COLO668 (cell line): ENCODE measurements around the gene NCDN.
"Not testable (repeated sequence)": the region's sequence is repeated elsewhere in the genome, so short reads cannot be mapped to it uniquely, and the experiment has no call there.

Experiments used
- DNase-seq: peaks from one replicate; lab custom pipeline; 2025; ENCODE audit not compliant: unreplicated experiment; lab: John Stamatoyannopoulos, UW

The NCDN gene

GRCh38 chr1:35568975-35569395 is 11.4 kb downstream of the NCDN start:
- DNase-seq = peak; percentile 76

DNA sequence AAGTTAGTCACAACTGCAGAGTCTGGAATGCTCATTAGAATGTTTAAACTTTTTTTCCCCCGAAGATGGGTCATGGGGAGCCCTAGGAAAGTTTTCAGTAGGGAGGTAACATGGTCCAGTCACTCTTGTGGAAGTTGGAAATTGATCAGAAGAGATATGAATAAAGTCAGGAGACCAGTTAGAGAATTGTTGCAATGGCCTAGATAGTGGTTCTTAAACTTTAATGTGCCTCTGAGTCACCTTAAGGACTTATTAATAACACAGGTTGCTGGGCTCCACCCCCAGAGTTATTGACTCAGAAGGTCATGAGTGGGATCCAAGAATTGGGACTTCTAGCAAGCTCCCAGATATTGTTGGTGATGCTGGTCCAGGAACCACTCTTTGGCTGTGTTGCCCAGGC is 12.3 kb downstream of the NCDN start:
- no peak for DNase-seq

- DNase-seq = no peak
Observed at GRCh38 chr1:35570589-35571137, 13.1 kb downstream of the NCDN start.

- DNase-seq = no peak
Observed at GRCh38 chr1:35571263-35571662, 13.7 kb downstream of the NCDN start.

- DNase-seq = no peak
Observed at GRCh38 chr1:35572296-35572695, 14.7 kb downstream of the NCDN start.

- peak; percentile 64 for DNase-seq
Observed at GRCh38 chr1:35573198-35574124, 15.9 kb downstream of the NCDN start, which contains the start of gene TFAP2E. TFAP2E (plus strand) TSS chr1:35573314; CDS start chr1:35573578, 264 bp downstream.

- DNase-seq = no peak
Observed at GRCh38 chr1:35574125-35574654, 16.6 kb downstream of the NCDN start.

DNA sequence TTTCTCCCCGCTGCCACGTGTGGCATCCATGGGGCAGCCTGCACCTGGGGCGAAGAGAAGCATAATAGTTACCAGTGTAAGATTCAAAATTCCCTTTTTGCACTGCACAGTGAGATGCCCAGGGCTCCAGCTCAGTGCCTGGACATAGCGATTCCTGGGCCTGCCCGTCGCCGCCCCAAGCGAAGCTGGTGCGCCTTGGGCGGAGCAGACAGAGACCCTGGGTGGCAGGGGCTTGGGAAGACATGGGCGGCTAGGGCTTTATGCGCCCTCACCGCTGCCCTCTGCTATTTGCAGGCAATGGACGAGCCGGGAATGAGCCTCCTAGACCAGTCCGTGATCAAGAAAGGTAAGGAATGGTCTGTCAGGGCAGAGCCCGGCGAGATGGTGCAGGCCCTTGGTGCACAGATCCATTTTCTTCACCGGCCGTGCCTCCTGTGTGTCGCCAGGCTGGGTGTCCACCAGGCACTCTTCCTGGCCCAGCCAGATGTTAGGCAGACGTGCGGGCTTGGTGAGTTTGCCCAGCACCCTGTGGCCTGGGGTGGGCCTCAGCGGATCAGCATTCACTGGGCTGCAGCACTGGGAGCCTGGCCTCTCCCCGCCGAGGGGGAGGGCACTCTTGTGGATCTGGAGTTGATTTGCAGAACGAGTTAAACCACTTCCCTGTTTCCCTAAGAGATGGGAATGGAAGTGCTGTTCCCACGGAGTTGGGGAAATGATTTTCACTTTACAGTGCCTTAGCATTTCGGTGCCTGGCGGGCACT is 17.2 kb downstream of the NCDN start:
- DNase-seq = no peak

DNA sequence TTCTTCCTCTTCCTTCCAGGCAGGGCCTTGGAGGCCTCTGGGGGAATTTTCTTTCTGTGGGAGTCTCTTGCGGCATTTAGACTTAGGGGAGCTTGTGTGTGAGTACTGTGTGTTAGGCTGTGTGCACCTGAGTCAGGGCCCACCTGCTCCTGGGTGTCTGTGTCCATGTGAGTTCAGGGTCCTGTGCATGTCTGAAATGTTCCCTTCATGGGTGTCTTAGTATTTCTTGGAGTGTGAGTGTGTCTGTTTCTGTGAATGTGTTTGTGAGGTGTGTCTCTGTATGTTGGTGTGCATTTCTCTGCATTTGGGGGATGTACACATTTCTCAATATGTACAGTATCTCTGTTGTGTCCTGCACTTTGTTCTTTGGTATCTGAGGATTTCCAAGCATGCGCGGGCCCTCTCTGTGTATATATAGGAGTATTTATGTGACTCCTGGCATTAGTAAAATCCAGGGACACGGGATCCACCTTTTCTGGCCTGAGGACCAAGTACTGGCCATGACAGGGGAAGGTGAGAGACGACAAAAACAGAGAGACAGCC is 17.9 kb downstream of the NCDN start:
- DNase-seq = no peak

- DNase-seq = no peak
Observed at GRCh38 chr1:35576061-35576765, 18.6 kb downstream of the NCDN start.

DNA sequence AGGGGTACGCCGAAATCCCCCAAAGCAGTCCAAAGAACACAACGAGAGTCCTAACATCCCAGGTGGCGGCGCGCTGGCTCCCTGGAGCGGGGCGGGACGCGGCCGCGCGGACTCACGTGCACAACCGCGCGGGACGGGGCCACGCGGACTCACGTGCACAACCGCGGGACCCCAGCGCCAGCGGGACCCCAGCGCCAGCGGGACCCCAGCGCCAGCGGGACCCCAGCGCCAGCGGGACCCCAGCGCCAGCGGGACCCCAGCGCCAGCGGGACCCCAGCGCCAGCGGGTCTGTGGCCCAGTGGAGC is 19.1 kb downstream of the NCDN start:
- DNase-seq = not testable (repeated sequence)

DNA sequence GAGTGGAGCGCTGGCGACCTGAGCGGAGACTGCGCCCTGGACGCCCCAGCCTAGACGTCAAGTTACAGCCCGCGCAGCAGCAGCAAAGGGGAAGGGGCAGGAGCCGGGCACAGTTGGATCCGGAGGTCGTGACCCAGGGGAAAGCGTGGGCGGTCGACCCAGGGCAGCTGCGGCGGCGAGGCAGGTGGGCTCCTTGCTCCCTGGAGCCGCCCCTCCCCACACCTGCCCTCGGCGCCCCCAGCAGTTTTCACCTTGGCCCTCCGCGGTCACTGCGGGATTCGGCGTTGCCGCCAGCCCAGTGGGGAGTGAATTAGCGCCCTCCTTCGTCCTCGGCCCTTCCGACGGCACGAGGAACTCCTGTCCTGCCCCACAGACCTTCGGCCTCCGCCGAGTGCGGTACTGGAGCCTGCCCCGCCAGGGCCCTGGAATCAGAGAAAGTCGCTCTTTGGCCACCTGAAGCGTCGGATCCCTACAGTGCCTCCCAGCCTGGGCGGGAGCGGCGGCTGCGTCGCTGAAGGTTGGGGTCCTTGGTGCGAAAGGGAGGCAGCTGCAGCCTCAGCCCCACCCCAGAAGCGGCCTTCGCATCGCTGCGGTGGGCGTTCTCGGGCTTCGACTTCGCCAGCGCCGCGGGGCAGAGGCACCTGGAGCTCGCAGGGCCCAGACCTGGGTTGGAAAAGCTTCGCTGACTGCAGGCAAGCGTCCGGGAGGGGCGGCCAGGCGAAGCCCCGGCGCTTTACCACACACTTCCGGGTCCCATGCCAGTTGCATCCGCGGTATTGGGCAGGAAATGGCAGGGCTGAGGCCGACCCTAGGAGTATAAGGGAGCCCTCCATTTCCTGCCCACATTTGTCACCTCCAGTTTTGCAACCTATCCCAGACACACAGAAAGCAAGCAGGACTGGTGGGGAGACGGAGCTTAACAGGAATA is 19.7 kb downstream of the NCDN start:
- DNase-seq = no peak

DNA sequence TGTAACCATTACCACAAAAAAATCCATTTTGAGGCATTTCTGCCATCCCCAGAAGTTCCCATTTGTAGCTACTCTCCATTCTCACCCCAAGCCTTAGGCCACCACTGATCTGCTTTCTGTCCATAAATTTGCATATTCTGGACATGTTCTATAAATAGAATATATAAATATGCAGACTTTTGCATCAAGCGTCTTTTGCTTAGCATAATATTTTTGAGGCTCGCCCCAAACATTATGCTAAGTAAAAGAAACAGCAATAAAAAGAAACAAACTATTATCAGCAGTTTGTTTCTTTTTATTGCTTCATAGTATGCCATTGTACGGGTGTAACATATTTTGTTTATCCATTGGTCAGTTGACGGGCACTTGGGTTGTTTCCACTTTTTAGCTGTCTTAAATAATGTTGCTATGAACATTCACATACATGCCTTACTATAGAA is 23.4 kb downstream of the NCDN start:
- no peak for DNase-seq

GRCh38 chr1:35581621-35582020 is 24.0 kb downstream of the NCDN start:
- not testable (repeated sequence) for DNase-seq

- no peak for DNase-seq
Observed at GRCh38 chr1:35585281-35585680, 27.7 kb downstream of the NCDN start.

DNA sequence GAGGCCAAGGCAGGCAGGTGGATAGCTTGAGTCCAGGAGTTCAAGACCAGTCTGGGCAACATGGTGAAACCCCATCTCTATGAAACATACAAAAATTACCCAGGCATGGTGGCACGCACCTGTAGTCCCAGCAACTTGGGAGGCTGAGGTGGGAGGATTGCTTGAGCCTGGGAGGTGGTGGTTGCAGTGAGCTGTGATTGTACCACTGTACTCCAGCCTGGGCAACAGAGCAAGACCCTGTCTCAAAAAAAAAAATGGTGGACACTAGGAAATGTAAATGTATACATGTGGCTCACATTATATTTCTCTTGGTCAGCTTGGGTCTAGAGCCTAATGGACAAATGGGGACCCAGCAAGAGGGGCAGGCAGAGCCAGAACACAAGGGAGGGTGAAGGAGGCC is 28.2 kb downstream of the NCDN start:
- not testable (repeated sequence) for DNase-seq

DNA sequence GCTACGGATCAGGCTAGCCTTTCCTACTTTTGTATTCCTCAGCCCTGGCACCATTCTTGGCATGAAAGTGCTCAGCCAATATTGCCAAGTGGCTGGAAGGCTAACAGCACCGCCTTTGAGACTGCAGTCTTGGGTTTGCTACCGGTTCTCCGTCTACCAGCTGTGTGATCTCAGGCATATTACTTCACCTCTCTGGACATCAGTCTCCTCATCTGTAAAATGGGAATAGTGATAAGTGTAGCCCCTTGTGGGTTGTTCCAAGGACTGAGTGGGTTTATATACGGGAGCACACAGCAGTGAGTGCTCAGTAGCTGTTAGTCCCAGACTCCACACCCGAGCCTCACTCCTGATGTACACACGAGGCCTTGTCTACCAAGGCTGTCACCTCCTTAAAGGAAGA is 29.2 kb downstream of the NCDN start:
- no peak for DNase-seq

DNA sequence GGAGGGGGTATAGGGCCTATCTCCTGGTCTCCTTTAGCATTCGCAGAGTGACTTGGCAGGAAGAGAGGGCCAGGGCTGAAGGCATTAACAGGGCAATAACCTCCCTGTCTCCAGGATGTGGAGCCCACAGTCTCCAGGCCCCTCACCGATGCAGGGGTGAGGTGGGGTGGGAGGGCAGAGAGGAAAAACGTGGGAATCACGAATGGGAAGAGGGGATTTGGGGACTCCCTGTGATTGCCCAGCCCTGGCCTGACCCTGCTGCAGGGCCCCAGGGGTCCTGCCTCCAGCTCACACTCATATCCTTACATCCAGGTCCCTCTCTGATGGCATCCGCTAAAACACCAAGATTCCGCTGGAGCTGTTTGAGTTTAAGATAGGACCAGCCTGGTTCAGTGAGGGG is 30.1 kb downstream of the NCDN start:
- DNase-seq = no peak

DNA sequence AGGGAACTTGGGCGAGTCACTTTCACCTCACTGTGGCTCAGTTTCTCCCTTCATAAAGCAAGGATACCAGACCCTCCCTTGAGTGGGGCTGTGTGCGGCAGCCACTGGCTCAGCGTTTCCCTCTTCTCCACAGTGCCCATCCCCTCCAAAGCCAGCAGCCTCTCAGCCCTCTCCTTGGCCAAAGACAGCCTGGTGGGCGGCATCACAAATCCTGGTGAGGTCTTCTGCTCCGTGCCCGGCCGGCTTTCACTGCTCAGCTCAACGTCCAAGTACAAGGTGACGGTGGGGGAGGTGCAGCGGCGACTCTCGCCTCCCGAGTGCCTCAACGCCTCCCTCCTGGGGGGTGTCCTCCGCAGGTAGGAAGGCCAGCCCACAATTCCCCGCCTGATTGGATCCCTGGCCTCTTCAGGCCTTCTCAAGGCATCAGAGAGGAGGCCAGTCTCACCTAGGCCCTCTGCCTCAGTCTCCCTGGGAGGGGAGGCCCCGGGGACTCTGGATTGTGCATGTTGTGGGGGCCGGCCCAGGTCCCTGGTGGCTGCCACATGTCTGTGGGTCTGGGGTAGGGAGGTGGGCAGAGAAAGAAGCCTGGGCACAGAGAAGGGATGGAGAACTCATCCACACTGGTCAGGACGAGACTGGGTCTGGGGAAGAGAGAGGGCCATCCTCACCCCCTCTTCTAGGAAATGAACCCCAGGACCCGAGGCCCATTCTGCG is 30.8 kb downstream of the NCDN start:
- no peak for DNase-seq
